ENCODE results near the gene EEF2K. TPM values are rescaled to one million over a fixed set of nuclear protein-coding genes. Genes with fewer than 3 reads are reported as not detected.
A peak's percentile ranks its signal among the peaks of the same experiment; 100 is the strongest.

EEF2K gene
- total and polyA plus RNA-seq, 2 of the 13 experiments (the other 11 are each of a cell fraction or from before 2014, with no cell fraction given) = 22.0 to 23.8 TPM

DNA sequence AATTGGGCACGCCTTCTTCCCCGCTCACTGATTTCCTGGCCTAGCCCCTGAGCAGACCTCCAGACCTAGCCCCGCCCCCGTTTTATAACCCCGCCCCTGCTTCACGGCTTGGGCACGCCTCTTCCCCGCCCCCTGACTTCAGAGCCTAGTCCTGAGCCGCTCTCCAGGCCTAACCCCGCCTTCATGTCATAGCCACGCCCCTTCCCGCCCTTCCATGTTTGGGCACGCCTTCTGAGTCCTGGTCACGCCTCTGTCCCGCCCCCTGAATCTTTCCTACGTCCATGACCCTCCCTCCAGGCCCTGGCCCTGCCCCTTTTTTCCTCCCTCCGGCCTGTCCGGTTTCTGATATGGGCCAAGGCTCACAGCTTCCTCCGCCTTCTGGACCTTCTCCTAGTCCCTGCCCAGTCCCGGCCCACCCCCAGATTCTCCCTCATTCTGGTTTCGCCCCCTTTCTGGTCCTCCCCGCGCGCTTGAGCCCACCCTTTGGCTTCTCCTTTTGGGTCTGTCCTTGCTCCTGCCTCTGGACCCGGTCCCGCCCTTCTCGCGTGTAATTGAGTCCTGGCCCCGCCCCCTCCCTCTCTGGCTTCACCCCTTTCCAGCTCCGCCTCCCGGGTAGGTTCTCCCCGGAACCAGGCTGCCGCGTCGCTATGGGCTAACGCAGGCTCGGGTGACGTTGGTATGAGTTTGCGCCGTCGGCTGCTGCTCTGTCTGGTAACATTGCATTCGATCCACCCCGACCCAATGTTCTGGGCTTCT lies 15.1 kb upstream of the EEF2K start (continued):
- TF ChIP-seq, protein P1, sequence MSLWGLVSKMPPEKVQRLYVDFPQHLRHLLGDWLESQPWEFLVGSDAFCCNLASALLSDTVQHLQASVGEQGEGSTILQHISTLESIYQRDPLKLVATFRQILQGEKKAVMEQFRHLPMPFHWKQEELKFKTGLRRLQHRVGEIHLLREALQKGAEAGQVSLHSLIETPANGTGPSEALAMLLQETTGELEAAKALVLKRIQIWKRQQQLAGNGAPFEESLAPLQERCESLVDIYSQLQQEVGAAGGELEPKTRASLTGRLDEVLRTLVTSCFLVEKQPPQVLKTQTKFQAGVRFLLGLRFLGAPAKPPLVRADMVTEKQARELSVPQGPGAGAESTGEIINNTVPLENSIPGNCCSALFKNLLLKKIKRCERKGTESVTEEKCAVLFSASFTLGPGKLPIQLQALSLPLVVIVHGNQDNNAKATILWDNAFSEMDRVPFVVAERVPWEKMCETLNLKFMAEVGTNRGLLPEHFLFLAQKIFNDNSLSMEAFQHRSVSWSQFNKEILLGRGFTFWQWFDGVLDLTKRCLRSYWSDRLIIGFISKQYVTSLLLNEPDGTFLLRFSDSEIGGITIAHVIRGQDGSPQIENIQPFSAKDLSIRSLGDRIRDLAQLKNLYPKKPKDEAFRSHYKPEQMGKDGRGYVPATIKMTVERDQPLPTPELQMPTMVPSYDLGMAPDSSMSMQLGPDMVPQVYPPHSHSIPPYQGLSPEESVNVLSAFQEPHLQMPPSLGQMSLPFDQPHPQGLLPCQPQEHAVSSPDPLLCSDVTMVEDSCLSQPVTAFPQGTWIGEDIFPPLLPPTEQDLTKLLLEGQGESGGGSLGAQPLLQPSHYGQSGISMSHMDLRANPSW (CRISPR knock-in tag; IDR thresholded peaks at IDR 0.05; ENCODE audit: borderline replicate concordance) = peak; percentile 83; the same call in 1 of the 2 replicates
- TF ChIP-seq NR3C1 (CRISPR knock-in tag; IDR thresholded peaks at IDR 0.05) (no peak), MXI1 (IDR thresholded peaks at IDR 0.05; ENCODE audit: borderline replicate concordance, low read depth, low read length) (peak; percentile 0), ZFP36L1 (CRISPR knock-in tag; IDR thresholded peaks at IDR 0.05) (peak; percentile 80), ETV5 (CRISPR knock-in tag; IDR thresholded peaks at IDR 0.05; ENCODE audit: borderline replicate concordance) (peak; percentile 55; the same call in 1 of the 2 replicates), DR1 (CRISPR knock-in tag; IDR thresholded peaks at IDR 0.05) (peak; percentile 81), PAWR (CRISPR knock-in tag; IDR thresholded peaks at IDR 0.05; ENCODE audit: borderline replicate concordance) (no peak), POLR2G (IDR thresholded peaks at IDR 0.05; ENCODE audit: low read depth, low read length) (no peak; the same call in 1 of the 2 replicates), TMF1 (CRISPR knock-in tag; IDR thresholded peaks at IDR 0.05; ENCODE audit: low read depth) (no peak), SRSF4 (IDR thresholded peaks at IDR 0.05; ENCODE audit: low read depth, low read length, poor library complexity, severe bottlenecking) (no peak), EZH2 (conservative IDR thresholded peaks at IDR 0.05; ENCODE audit: low read depth, low read length) (no peak), RBFOX2 (IDR thresholded peaks at IDR 0.05; ENCODE audit: low read depth, low read length) (0 out of 2 replicates have a peak, but pooled peaks have one; percentile 58)
- TF ChIP-seq, protein P2, sequence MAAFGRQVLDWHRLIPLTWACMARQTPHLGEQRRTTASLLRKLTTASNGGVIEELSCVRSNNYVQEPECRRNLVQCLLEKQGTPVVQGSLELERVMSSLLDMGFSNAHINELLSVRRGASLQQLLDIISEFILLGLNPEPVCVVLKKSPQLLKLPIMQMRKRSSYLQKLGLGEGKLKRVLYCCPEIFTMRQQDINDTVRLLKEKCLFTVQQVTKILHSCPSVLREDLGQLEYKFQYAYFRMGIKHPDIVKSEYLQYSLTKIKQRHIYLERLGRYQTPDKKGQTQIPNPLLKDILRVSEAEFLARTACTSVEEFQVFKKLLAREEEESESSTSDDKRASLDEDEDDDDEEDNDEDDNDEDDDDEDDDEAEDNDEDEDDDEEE (CRISPR knock-in tag; IDR thresholded peaks at IDR 0.05) = 0 out of 2 replicates have a peak, but pooled peaks have one; percentile 30
- TF ChIP-seq, protein P3, sequence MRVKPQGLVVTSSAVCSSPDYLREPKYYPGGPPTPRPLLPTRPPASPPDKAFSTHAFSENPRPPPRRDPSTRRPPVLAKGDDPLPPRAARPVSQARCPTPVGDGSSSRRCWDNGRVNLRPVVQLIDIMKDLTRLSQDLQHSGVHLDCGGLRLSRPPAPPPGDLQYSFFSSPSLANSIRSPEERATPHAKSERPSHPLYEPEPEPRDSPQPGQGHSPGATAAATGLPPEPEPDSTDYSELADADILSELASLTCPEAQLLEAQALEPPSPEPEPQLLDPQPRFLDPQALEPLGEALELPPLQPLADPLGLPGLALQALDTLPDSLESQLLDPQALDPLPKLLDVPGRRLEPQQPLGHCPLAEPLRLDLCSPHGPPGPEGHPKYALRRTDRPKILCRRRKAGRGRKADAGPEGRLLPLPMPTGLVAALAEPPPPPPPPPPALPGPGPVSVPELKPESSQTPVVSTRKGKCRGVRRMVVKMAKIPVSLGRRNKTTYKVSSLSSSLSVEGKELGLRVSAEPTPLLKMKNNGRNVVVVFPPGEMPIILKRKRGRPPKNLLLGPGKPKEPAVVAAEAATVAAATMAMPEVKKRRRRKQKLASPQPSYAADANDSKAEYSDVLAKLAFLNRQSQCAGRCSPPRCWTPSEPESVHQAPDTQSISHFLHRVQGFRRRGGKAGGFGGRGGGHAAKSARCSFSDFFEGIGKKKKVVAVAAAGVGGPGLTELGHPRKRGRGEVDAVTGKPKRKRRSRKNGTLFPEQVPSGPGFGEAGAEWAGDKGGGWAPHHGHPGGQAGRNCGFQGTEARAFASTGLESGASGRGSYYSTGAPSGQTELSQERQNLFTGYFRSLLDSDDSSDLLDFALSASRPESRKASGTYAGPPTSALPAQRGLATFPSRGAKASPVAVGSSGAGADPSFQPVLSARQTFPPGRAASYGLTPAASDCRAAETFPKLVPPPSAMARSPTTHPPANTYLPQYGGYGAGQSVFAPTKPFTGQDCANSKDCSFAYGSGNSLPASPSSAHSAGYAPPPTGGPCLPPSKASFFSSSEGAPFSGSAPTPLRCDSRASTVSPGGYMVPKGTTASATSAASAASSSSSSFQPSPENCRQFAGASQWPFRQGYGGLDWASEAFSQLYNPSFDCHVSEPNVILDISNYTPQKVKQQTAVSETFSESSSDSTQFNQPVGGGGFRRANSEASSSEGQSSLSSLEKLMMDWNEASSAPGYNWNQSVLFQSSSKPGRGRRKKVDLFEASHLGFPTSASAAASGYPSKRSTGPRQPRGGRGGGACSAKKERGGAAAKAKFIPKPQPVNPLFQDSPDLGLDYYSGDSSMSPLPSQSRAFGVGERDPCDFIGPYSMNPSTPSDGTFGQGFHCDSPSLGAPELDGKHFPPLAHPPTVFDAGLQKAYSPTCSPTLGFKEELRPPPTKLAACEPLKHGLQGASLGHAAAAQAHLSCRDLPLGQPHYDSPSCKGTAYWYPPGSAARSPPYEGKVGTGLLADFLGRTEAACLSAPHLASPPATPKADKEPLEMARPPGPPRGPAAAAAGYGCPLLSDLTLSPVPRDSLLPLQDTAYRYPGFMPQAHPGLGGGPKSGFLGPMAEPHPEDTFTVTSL (CRISPR knock-in tag; IDR thresholded peaks at IDR 0.05; ENCODE audit: borderline replicate concordance) = no peak

Measured in HepG2 (cell line).